Natural killer cell (primary cell): Measurements from ENCODE around the gene STH. TPM values are rescaled to one million over a fixed set of nuclear protein-coding genes. Genes with fewer than 3 reads are reported as not detected.

Source experiments
- ATAC-seq, 3 donors: fragments of 150-1000 bp in 2 of 3; fragments of 200-7000 bp in 1 of 3; cut with Tn5 transposase; 1 replicate in 1 of 3; 2 replicates in 2 of 3; pipeline ENCODE4 v1.10.0; 2021; ENCODE audit warnings: mild to moderate bottlenecking in 2 of 3, moderate library complexity in 2 of 3
- DNase-seq, 2 donors: peaks; one replicate each; pipeline versions ENCODE4 v3.0.0 to v3.0.0-alpha.2; 2013 to 2021; ENCODE audit warnings: mixed read lengths in 1 of 2
- H3K27ac ChIP-seq: one replicate; pipeline ENCODE4 v1.5.1; 2013; ENCODE audit warnings: mild to moderate bottlenecking, low read length
- H3K27me3 ChIP-seq: one replicate; pipeline ENCODE4 v1.6.1; 2013; ENCODE audit warnings: low read length; ENCODE audit not compliant: control insufficient read depth, insufficient read depth
- H3K36me3 ChIP-seq: one replicate; pipeline ENCODE4 v1.6.1; 2013; ENCODE audit warnings: low read length; ENCODE audit not compliant: control insufficient read depth, insufficient read depth
- H3K4me1 ChIP-seq: one replicate; pipeline ENCODE4 v1.6.1; 2013; ENCODE audit warnings: low read length; ENCODE audit not compliant: control insufficient read depth, insufficient read depth
- H3K4me3 ChIP-seq: one replicate; pipeline ENCODE4 v1.5.1; 2013; ENCODE audit warnings: low read length
- H3K9me3 ChIP-seq: one replicate; pipeline ENCODE4 v1.6.1; 2013; ENCODE audit warnings: low read length; ENCODE audit not compliant: control insufficient read depth, insufficient read depth
- H3K27ac Mint-ChIP-seq, 2 donors: one replicate each; pipeline ENCODE4 v1.8.0; 2022; ENCODE audit warnings: mild to moderate bottlenecking in 2 of 2, mixed read lengths in 2 of 2, moderate library complexity in 1 of 2
- H3K27me3 Mint-ChIP-seq, 2 donors: one replicate each; pipeline ENCODE4 v1.8.0; 2022; ENCODE audit warnings: low read depth in 2 of 2, mixed read lengths in 2 of 2
- H3K36me3 Mint-ChIP-seq: one replicate; pipeline ENCODE4 v1.8.0; 2022; ENCODE audit warnings: mixed read lengths
- H3K4me1 Mint-ChIP-seq, 2 donors: one replicate each; pipeline ENCODE4 v1.8.0; 2022; ENCODE audit warnings: mixed read lengths in 2 of 2
- H3K4me3 Mint-ChIP-seq: one replicate; pipeline ENCODE4 v1.8.0; 2022; ENCODE audit warnings: mild to moderate bottlenecking, moderate library complexity, mixed read lengths
- H3K9me3 Mint-ChIP-seq, 2 donors: one replicate each; pipeline ENCODE4 v1.8.0; 2022; ENCODE audit warnings: mixed read lengths in 2 of 2
- CTCF ChIP-seq: fragments of 200-600 bp; IDR thresholded peaks from one replicate; pipeline ENCODE4 v1.8.0; 2022; ENCODE audit warnings: antibody characterized with exemption
- WGBS: methylation state at CpG from one replicate; pipeline ENCODE4 v1.1.7; 2013; ENCODE audit warnings: missing lambda C conversion rate; ENCODE audit not compliant: insufficient coverage; 5-methylcytosine and 5-hydroxymethylcytosine counted together
- intact Hi-C: fragments of 100-400 bp; cut with micrococcal nuclease; formaldehyde crosslinking; loops from one replicate; pipeline ENCODE4 v1.14.2; 2022
- total RNA-seq, 4 donors: library from RNA; stranded (reverse); fragments of 120-200 nt in 1 of 4; gene quantifications; one replicate each; pipeline versions ENCODE4 v1.2.3 to v1.2.4, GENCODE V29; 2013 to 2022

Gene STH
- total RNA-seq, 3 donors from 2014 or later (not counting 1 experiment from before 2014, with no cell fraction given) = not detected

DNA sequence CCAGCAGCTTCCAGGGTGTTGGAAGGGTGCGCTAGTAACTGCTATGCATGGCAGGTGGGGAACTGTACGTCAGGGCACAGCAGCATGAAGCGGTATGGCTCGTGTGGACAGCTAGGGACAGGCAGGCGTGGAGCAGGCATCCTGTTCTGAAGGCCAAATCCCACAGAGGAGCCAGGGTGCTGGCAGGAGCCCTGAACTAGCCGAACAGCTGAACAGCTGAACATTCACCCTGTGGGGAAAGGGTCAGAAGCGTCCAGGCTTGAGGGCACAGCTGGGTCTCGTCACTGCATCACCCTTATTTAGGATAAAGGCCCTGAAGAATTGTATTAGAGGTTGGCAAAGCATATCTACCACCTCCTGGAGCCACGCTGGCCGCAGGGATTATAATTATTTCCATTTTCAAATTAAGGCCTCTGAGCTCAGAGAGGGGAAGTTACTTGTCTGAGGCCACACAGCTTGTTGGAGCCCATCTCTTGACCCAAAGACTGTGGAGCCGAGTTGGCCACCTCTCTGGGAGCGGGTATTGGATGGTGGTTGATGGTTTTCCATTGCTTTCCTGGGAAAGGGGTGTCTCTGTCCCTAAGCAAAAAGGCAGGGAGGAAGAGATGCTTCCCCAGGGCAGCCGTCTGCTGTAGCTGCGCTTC is 3.3 kb upstream of the STH start:
- DNase-seq (no peak), ATAC-seq (no peak)
- H3K27me3 Mint-ChIP-seq = no peaks in the 10 kb centered on the region
- Histone ChIP-seq H3K27me3 (no peaks in the 10 kb centered on the region), H3K9me3 (no peaks in the 10 kb centered on the region), H3K27ac (no peak overlapping the region), H3K36me3 (no peaks in the 10 kb centered on the region), H3K4me1 (no peaks in the 10 kb centered on the region), H3K4me3 (no peak overlapping the region)
- H3K36me3 Mint-ChIP-seq = no peaks in the 10 kb centered on the region
- H3K4me3 Mint-ChIP-seq = no peak overlapping the region
- WGBS = 86% methylated on average over 14 of the region's 14 CpGs
- H3K27ac Mint-ChIP-seq = no peak overlapping the region
- intact Hi-C loops = no loop called here
- H3K4me1 Mint-ChIP-seq = no peaks in the 10 kb centered on the region
- no peak for TF ChIP-seq CTCF
- H3K9me3 Mint-ChIP-seq = no peaks in the 10 kb centered on the region

DNA sequence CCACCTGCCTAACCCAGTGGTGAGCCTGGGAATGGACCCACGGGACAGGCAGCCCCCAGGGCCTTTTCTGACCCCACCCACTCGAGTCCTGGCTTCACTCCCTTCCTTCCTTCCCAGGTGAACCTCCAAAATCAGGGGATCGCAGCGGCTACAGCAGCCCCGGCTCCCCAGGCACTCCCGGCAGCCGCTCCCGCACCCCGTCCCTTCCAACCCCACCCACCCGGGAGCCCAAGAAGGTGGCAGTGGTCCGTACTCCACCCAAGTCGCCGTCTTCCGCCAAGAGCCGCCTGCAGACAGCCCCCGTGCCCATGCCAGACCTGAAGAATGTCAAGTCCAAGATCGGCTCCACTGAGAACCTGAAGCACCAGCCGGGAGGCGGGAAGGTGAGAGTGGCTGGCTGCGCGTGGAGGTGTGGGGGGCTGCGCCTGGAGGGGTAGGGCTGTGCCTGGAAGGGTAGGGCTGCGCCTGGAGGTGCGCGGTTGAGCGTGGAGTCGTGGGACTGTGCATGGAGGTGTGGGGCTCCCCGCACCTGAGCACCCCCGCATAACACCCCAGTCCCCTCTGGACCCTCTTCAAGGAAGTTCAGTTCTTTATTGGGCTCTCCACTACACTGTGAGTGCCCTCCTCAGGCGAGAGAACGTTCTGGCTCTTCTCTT is 2.6 kb upstream of the STH start:
- H3K4me1 Mint-ChIP-seq = no peaks in the 10 kb centered on the region
- no peaks in the 10 kb centered on the region for H3K36me3 Mint-ChIP-seq
- no peak for DNase-seq
- intact Hi-C loops = no loop called here
- no peaks in the 10 kb centered on the region for H3K9me3 Mint-ChIP-seq
- H3K4me3 Mint-ChIP-seq = no peak overlapping the region
- no peak overlapping the region for H3K27ac Mint-ChIP-seq
- no peaks in the 10 kb centered on the region for H3K4me1 ChIP-seq
- no peak for TF ChIP-seq CTCF
- WGBS = 84% methylated on average over 31 of the region's 31 CpGs
- H3K9me3 ChIP-seq = no peaks in the 10 kb centered on the region
- no peaks in the 10 kb centered on the region for H3K36me3 ChIP-seq
- no peak overlapping the region for H3K4me3 ChIP-seq
- no peaks in the 10 kb centered on the region for H3K27me3 ChIP-seq
- no peaks in the 10 kb centered on the region for H3K27me3 Mint-ChIP-seq
- no peak overlapping the region for H3K27ac ChIP-seq
- no peak for ATAC-seq

GRCh38 chr17:45997166-45997565 is 1.9 kb upstream of the STH start:
- no peak for TF ChIP-seq CTCF
- no peaks in the 10 kb centered on the region for H3K27me3 ChIP-seq
- H3K36me3 ChIP-seq = no peaks in the 10 kb centered on the region
- H3K27ac ChIP-seq = no peak overlapping the region
- Mint-ChIP-seq H3K4me3 (no peak overlapping the region), H3K9me3 (no peaks in the 10 kb centered on the region), H3K27ac (no peak overlapping the region), H3K36me3 (no peaks in the 10 kb centered on the region), H3K4me1 (peaks cover 2 to 6% of the 10 kb centered on the region in 2 donors), H3K27me3 (no peaks in the 10 kb centered on the region)
- intact Hi-C loops = no loop called here
- no peak overlapping the region for H3K4me3 ChIP-seq
- no peaks in the 10 kb centered on the region for H3K4me1 ChIP-seq
- WGBS = 86% methylated on average over 13 of the region's 13 CpGs
- no peak for ATAC-seq
- no peak for DNase-seq
- H3K9me3 ChIP-seq = no peaks in the 10 kb centered on the region

- Mint-ChIP-seq H3K4me1 (peaks cover 6 to 11% of the 10 kb centered on the region in 2 donors), H3K27me3 (no peaks in the 10 kb centered on the region), H3K9me3 (no peaks in the 10 kb centered on the region), H3K27ac (no peak overlapping the region), H3K4me3 (no peak overlapping the region), H3K36me3 (no peaks in the 10 kb centered on the region)
- no peak overlapping the region for H3K4me3 ChIP-seq
- no peaks in the 10 kb centered on the region for H3K27me3 ChIP-seq
- TF ChIP-seq CTCF = no peak
- intact Hi-C loops = no loop called here
- peaks cover 4% of the 10 kb centered on the region for H3K4me1 ChIP-seq
- H3K27ac ChIP-seq = no peak overlapping the region
- 94% methylated on average over 9 of the region's 9 CpGs for WGBS
- ATAC-seq = no peak
- H3K9me3 ChIP-seq = no peaks in the 10 kb centered on the region
- H3K36me3 ChIP-seq = no peaks in the 10 kb centered on the region
- no peak for DNase-seq
Observed at GRCh38 chr17:45997624-45998023, 1.4 kb upstream of the STH start.
